Stomach smooth muscle (tissue), 2 donors: ENCODE measurements around the gene ZNF420.
A peak's percentile ranks its signal among the peaks of the same experiment; 100 is the strongest.
"Not testable (repeated sequence)": the region's sequence is repeated elsewhere in the genome, so short reads cannot be mapped to it uniquely, and the experiment has no call there.

Experiments used
- H3K27ac ChIP-seq: one replicate; pipeline ENCODE4 v1.7.0; 2013; ENCODE audit warnings: mild to moderate bottlenecking, low read length, inconsistent platforms
- H3K27me3 ChIP-seq, 2 donors: one replicate each; pipeline ENCODE4 v1.7.0; 2013; ENCODE audit warnings: low read length in 2 of 2; ENCODE audit not compliant: insufficient read depth in 2 of 2, control insufficient read depth in 1 of 2
- H3K36me3 ChIP-seq, 2 donors: one replicate each; pipeline ENCODE4 v1.7.0; 2013; ENCODE audit warnings: low read length in 2 of 2; ENCODE audit not compliant: control insufficient read depth in 2 of 2, insufficient read depth in 2 of 2
- H3K4me1 ChIP-seq: one replicate; pipeline ENCODE4 v1.7.0; 2013; ENCODE audit warnings: low read length; ENCODE audit not compliant: control insufficient read depth, insufficient read depth
- H3K4me3 ChIP-seq, 2 donors: one replicate each; pipeline ENCODE4 v1.7.0; 2013; ENCODE audit warnings: low read length in 2 of 2
- H3K9ac ChIP-seq, 2 donors: one replicate each; pipeline ENCODE4 v1.7.0; 2013; ENCODE audit warnings: low read length in 2 of 2, mild to moderate bottlenecking in 1 of 2
- H3K9me3 ChIP-seq, 2 donors: one replicate each; pipeline ENCODE4 v1.7.0; 2013; ENCODE audit warnings: low read length in 2 of 2; ENCODE audit not compliant: control insufficient read depth in 2 of 2
- donor health status: healthy.
- donor health status: Pancreatic carcinoma.

ZNF420 gene

GRCh38 chr19:37079238-37079637 lies 1.0 kb downstream of the ZNF420 start:
- H3K4me1 ChIP-seq, result peaks cover 10% of the 10 kb centered on the region
- H3K4me3 ChIP-seq, result peak overlapping the region; percentile 99
- H3K27ac ChIP-seq, result no peak overlapping the region
- H3K9me3 ChIP-seq, result peaks cover 0 to 9% of the 10 kb centered on the region in 2 donors
- peak overlapping the region; percentile 99 for H3K9ac ChIP-seq
- H3K27me3 ChIP-seq, result no peaks in the 10 kb centered on the region
- H3K36me3 ChIP-seq, result peaks cover 0 to 4% of the 10 kb centered on the region in 2 donors

GRCh38 chr19:37082307-37082706 lies 4.1 kb downstream of the ZNF420 start:
- no peaks in the 10 kb centered on the region for H3K27me3 ChIP-seq
- H3K27ac ChIP-seq, result no peak overlapping the region
- H3K9ac ChIP-seq, result no peak overlapping the region
- peaks cover 0 to 4% of the 10 kb centered on the region in 2 donors for H3K36me3 ChIP-seq
- no peak overlapping the region for H3K4me3 ChIP-seq
- peaks cover 10% of the 10 kb centered on the region for H3K4me1 ChIP-seq
- peaks cover 0 to 12% of the 10 kb centered on the region in 2 donors for H3K9me3 ChIP-seq

GRCh38 chr19:37087110-37087509 lies 8.9 kb downstream of the ZNF420 start:
- Histone ChIP-seq H3K4me3 (no peak overlapping the region), H3K9ac (no peak overlapping the region), H3K36me3 (peaks cover 25 to 29% of the 10 kb centered on the region in 2 donors)

GRCh38 chr19:37095859-37096258 lies 17.6 kb downstream of the ZNF420 start:
- Histone ChIP-seq H3K36me3 (peaks cover 47 to 49% of the 10 kb centered on the region in 2 donors), H3K4me1 (no peaks in the 10 kb centered on the region), H3K9ac (no peak overlapping the region), H3K27me3 (no peaks in the 10 kb centered on the region), H3K9me3 (peaks cover 2 to 19% of the 10 kb centered on the region in 2 donors), H3K27ac (no peak overlapping the region), H3K4me3 (no peak overlapping the region)

More at GRCh38 chr19:37087110-37087509, 8.9 kb downstream of the ZNF420 start:
- no peaks in the 10 kb centered on the region for H3K4me1 ChIP-seq
- no peak overlapping the region for H3K27ac ChIP-seq
- no peaks in the 10 kb centered on the region for H3K27me3 ChIP-seq
- H3K9me3 ChIP-seq, result peaks cover 5 to 8% of the 10 kb centered on the region in 2 donors

- H3K27me3 ChIP-seq, result no peaks in the 10 kb centered on the region
- H3K9me3 ChIP-seq, result peaks cover 7 to 38% of the 10 kb centered on the region in 2 donors
- no peak overlapping the region for H3K9ac ChIP-seq
- no peak overlapping the region for H3K27ac ChIP-seq
- no peaks in the 10 kb centered on the region for H3K4me1 ChIP-seq
- no peak overlapping the region for H3K4me3 ChIP-seq
- H3K36me3 ChIP-seq, result peaks cover 42 to 43% of the 10 kb centered on the region in 2 donors
These were observed 20.3 kb downstream of the ZNF420 start for GRCh38 chr19:37098570-37098969.

- not testable (repeated sequence) for H3K4me1 ChIP-seq, H3K27me3 ChIP-seq, H3K9ac ChIP-seq, H3K27ac ChIP-seq, H3K4me3 ChIP-seq
- peaks cover 38% of the 10 kb centered on the region in 2 donors for H3K36me3 ChIP-seq
- H3K9me3 ChIP-seq, result peaks cover 18 to 47% of the 10 kb centered on the region in 2 donors
These were observed 25.9 kb downstream of the ZNF420 start for GRCh38 chr19:37104135-37104534.

- H3K9me3 ChIP-seq, result peaks cover 40 to 59% of the 10 kb centered on the region in 2 donors
These were observed 33.5 kb downstream of the ZNF420 start for GRCh38 chr19:37111753-37112152.

GRCh38 chr19:37114001-37114400 lies 35.8 kb downstream of the ZNF420 start:
- H3K36me3 ChIP-seq, result peaks cover 40 to 46% of the 10 kb centered on the region in 2 donors
- peaks cover 33 to 51% of the 10 kb centered on the region in 2 donors for H3K9me3 ChIP-seq
- H3K4me3 ChIP-seq, result peak overlapping the region in 1 of 2 donors; percentile 53

More at GRCh38 chr19:37111753-37112152, 33.5 kb downstream of the ZNF420 start:
- not testable (repeated sequence) for H3K27ac ChIP-seq, H3K4me1 ChIP-seq, H3K27me3 ChIP-seq, H3K9ac ChIP-seq, H3K4me3 ChIP-seq
- peaks cover 50 to 57% of the 10 kb centered on the region in 2 donors for H3K36me3 ChIP-seq

GRCh38 chr19:37122093-37122492 lies 43.9 kb downstream of the ZNF420 start:
- peaks cover 26 to 34% of the 10 kb centered on the region in 2 donors for H3K9me3 ChIP-seq

More at GRCh38 chr19:37114001-37114400, 35.8 kb downstream of the ZNF420 start:
- H3K27me3 ChIP-seq, result no peaks in the 10 kb centered on the region
- H3K9ac ChIP-seq, result no peak overlapping the region
- H3K4me1 ChIP-seq, result no peaks in the 10 kb centered on the region
- no peak overlapping the region for H3K27ac ChIP-seq

GRCh38 chr19:37127999-37128820 lies 50.0 kb downstream of the ZNF420 start:
- peak overlapping the region in 1 of 2 donors; percentile 66 for H3K4me3 ChIP-seq

More at GRCh38 chr19:37122093-37122492, 43.9 kb downstream of the ZNF420 start:
- H3K4me3 ChIP-seq, H3K27me3 ChIP-seq, H3K27ac ChIP-seq, H3K4me1 ChIP-seq, H3K36me3 ChIP-seq, H3K9ac ChIP-seq: not testable (repeated sequence)

GRCh38 chr19:37128821-37129177 lies 50.6 kb downstream of the ZNF420 start:
- H3K36me3 ChIP-seq, result peaks cover 15 to 38% of the 10 kb centered on the region in 2 donors
- peak overlapping the region in 1 of 2 donors; percentile 20 for H3K4me3 ChIP-seq
- peaks cover 79 to 85% of the 10 kb centered on the region in 2 donors for H3K9me3 ChIP-seq
- H3K27me3 ChIP-seq, result no peaks in the 10 kb centered on the region
- no peaks in the 10 kb centered on the region for H3K4me1 ChIP-seq
- H3K27ac ChIP-seq, result no peak overlapping the region
- no peak overlapping the region for H3K9ac ChIP-seq

More at GRCh38 chr19:37127999-37128820, 50.0 kb downstream of the ZNF420 start:
- Histone ChIP-seq H3K9ac (no peak overlapping the region), H3K9me3 (peaks cover 75 to 80% of the 10 kb centered on the region in 2 donors), H3K27ac (no peak overlapping the region), H3K27me3 (no peaks in the 10 kb centered on the region), H3K4me1 (no peaks in the 10 kb centered on the region), H3K36me3 (peaks cover 15 to 38% of the 10 kb centered on the region in 2 donors)
